Activated T-helper 2 cell treated with anti-CD3 and anti-CD28 coated beads, Interferon-gamma antibody, Interleukin-2, Interleukin-4, amounts not matched to agents 10 μg/mL and 5 μg/mL and 100 μg/mL, durations not matched to agents 14 hours and 24 hours and 36 hours (primary cell): ENCODE results near the gene GSTM5. TPM values are rescaled to one million over a fixed set of nuclear protein-coding genes. Genes with fewer than 3 reads are reported as not detected.
"Not testable (repeated sequence)": the region's sequence is repeated elsewhere in the genome, so short reads cannot be mapped to it uniquely, and the experiment has no call there.

Source experiments
- DNase-seq: peaks from one replicate; pipeline ENCODE4 v3.0.0; 2021; ENCODE audit warnings: low spot score
- H3K27ac Mint-ChIP-seq: one replicate; pipeline ENCODE4 v1.8.0; 2021; ENCODE audit warnings: mixed read lengths
- H3K27me3 Mint-ChIP-seq: one replicate; pipeline ENCODE4 v1.8.0; 2021; ENCODE audit warnings: low read depth, mixed read lengths
- H3K36me3 Mint-ChIP-seq: one replicate; pipeline ENCODE4 v1.8.0; 2021; ENCODE audit warnings: low read depth, mixed read lengths
- H3K4me1 Mint-ChIP-seq: one replicate; pipeline ENCODE4 v1.8.0; 2021; ENCODE audit warnings: low read depth, mixed read lengths
- H3K4me3 Mint-ChIP-seq: one replicate; pipeline ENCODE4 v1.8.0; 2021; ENCODE audit warnings: low read depth, mild to moderate bottlenecking, moderate library complexity, mixed read lengths
- H3K9me3 Mint-ChIP-seq: one replicate; pipeline ENCODE4 v1.8.0; 2021; ENCODE audit warnings: mixed read lengths
- intact Hi-C: fragments of 100-400 bp; cut with micrococcal nuclease; formaldehyde crosslinking; loops from one replicate; pipeline ENCODE4 v1.15.1; 2023
- total RNA-seq: library from RNA; stranded (reverse); gene quantifications from 2 replicates; pipeline ENCODE4 v1.2.3, GENCODE V29; 2022

The GSTM5 gene
- total RNA-seq, 1 donor from 2014 or later, result 0.09 TPM

GRCh38 chr1:109708949-109709348 lies 3.1 kb upstream of the GSTM5 start:
- H3K9me3 Mint-ChIP-seq, result peaks cover 14% of the 10 kb centered on the region
- H3K4me3 Mint-ChIP-seq, intact Hi-C loops, H3K36me3 Mint-ChIP-seq, H3K27me3 Mint-ChIP-seq, DNase-seq, H3K27ac Mint-ChIP-seq, H3K4me1 Mint-ChIP-seq: not testable (repeated sequence)

DNA sequence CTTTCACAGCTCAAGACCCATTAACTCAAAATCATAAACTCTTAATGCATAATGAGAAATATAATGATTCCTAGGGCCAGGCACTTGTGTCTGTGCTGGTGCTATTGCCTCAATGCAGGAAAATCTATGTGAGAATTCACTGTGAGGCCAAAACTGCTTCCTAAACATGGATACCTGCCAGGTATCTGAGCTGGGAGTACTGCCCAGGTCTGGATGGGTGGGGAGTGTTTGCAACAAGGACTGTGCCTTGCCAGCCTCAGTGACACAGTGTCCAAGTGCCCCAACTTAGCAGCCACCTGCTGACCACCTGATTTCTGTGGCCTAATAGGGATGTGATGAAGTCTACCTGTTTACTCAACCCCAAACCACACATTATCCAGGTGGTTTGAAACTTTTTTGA lies 2.2 kb upstream of the GSTM5 start:
- DNase-seq, H3K27me3 Mint-ChIP-seq, H3K36me3 Mint-ChIP-seq, H3K4me3 Mint-ChIP-seq, intact Hi-C loops, H3K27ac Mint-ChIP-seq, H3K4me1 Mint-ChIP-seq: not testable (repeated sequence)
- H3K9me3 Mint-ChIP-seq, result peaks cover 14% of the 10 kb centered on the region

GRCh38 chr1:109712321-109712864 lies 342 bp downstream of the GSTM5 start:
- Mint-ChIP-seq H3K4me1 (no peaks in the 10 kb centered on the region), H3K27ac (no peak overlapping the region), H3K27me3 (peaks cover 5% of the 10 kb centered on the region), H3K4me3 (no peak overlapping the region), H3K9me3 (peaks cover 14% of the 10 kb centered on the region), H3K36me3 (peaks cover 6% of the 10 kb centered on the region)
- DNase-seq, result no peak
- intact Hi-C loops, result no loop called here

GRCh38 chr1:109713636-109714035 lies 1.6 kb downstream of the GSTM5 start:
- peaks cover 5% of the 10 kb centered on the region for H3K27me3 Mint-ChIP-seq
- intact Hi-C loops, result no loop called here
- DNase-seq, result no peak
- H3K4me3 Mint-ChIP-seq, result no peak overlapping the region
- peaks cover 2% of the 10 kb centered on the region for H3K36me3 Mint-ChIP-seq
- H3K27ac Mint-ChIP-seq, result no peak overlapping the region
- H3K4me1 Mint-ChIP-seq, result no peaks in the 10 kb centered on the region
- H3K9me3 Mint-ChIP-seq, result peaks cover 9% of the 10 kb centered on the region

GRCh38 chr1:109714661-109715372 lies 2.8 kb downstream of the GSTM5 start:
- Mint-ChIP-seq H3K4me3 (no peak overlapping the region), H3K36me3 (no peaks in the 10 kb centered on the region), H3K27me3 (peaks cover 5% of the 10 kb centered on the region), H3K9me3 (no peaks in the 10 kb centered on the region), H3K4me1 (peaks cover 4% of the 10 kb centered on the region), H3K27ac (no peak overlapping the region)
- DNase-seq, result no peak
- intact Hi-C loops, result no loop called here

DNA sequence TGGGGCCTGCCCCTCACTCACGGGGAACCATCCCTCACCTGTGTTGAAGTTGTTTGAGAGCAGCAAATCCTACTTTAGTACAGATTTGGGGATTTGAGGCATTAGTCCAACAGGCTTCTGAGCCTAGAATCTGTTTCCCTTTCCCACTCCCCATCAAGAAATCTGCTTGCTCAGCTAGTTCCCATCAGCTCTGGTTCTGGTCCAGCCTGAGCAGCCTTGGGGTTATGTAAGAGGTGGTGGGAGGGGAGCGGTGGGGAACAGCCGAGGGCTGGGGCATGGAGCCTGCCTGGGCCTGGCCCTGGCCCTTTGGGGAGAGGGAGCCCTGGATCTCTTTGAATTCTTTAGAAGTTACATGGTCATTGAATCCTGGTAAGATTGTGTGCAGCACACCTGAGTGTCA lies 4.1 kb downstream of the GSTM5 start:
- H3K36me3 Mint-ChIP-seq, result no peaks in the 10 kb centered on the region
- H3K4me1 Mint-ChIP-seq, result peaks cover 6% of the 10 kb centered on the region
- DNase-seq, result no peak
- H3K27ac Mint-ChIP-seq, result no peak overlapping the region
- no peaks in the 10 kb centered on the region for H3K9me3 Mint-ChIP-seq
- intact Hi-C loops, result no loop called here
- H3K27me3 Mint-ChIP-seq, result peaks cover 12% of the 10 kb centered on the region
- H3K4me3 Mint-ChIP-seq, result no peak overlapping the region

DNA sequence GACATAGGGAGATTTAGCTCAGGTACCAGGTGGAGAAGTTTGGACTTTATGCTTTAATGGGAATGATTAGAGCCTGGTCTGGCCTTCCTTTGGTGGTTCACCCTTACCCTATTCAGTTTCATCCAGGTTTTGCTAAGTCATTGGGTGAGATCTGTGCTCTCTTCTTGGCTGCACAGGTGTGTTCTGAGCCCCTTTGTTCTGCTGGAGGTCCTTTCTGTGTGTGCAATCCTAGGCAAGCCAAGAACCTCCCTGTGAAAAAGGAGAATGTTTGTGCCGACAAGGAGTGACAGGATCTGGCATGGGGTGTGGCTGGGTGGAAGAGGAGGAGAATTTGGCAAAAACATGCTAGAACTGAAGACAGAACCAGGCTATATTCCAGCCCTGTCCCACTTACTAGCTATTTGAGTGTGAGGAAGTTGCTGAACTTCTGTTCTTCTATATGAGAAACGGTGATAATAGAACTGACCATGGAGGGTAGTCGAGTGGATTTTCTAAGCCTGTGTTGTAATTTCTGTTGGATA lies 4.6 kb downstream of the GSTM5 start:
- no peak overlapping the region for H3K4me3 Mint-ChIP-seq
- H3K9me3 Mint-ChIP-seq, result no peaks in the 10 kb centered on the region
- DNase-seq, result no peak
- no peak overlapping the region for H3K27ac Mint-ChIP-seq
- peaks cover 6% of the 10 kb centered on the region for H3K4me1 Mint-ChIP-seq
- H3K36me3 Mint-ChIP-seq, result no peaks in the 10 kb centered on the region
- intact Hi-C loops, result no loop called here
- H3K27me3 Mint-ChIP-seq, result peaks cover 14% of the 10 kb centered on the region

DNA sequence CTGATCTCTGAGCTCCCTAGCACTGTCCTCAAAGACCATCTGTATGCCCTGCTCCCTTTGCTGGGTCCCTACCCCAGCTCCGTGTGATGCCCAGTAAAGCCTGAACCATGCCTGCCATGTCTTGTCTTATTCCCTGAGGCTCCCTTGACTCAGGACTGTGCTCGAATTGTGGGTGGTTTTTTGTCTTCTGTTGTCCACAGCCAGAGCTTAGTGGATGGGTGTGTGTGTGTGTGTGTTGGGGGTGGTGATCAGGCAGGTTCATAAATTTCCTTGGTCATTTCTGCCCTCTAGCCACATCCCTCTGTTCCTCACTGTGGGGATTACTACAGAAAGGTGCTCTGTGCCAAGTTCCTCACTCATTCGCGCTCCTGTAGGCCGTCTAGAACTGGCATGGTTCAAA lies 5.7 kb downstream of the GSTM5 start:
- DNase-seq, result no peak
- no peaks in the 10 kb centered on the region for H3K9me3 Mint-ChIP-seq
- H3K36me3 Mint-ChIP-seq, result no peaks in the 10 kb centered on the region
- peaks cover 16% of the 10 kb centered on the region for H3K27me3 Mint-ChIP-seq
- intact Hi-C loops, result no loop called here
- H3K27ac Mint-ChIP-seq, result no peak overlapping the region
- H3K4me3 Mint-ChIP-seq, result no peak overlapping the region
- H3K4me1 Mint-ChIP-seq, result peaks cover 6% of the 10 kb centered on the region

GRCh38 chr1:109718495-109718894 lies 6.4 kb downstream of the GSTM5 start:
- DNase-seq, result no peak
- Mint-ChIP-seq H3K9me3 (no peaks in the 10 kb centered on the region), H3K4me3 (no peak overlapping the region), H3K27ac (no peak overlapping the region), H3K4me1 (peaks cover 6% of the 10 kb centered on the region), H3K36me3 (no peaks in the 10 kb centered on the region), H3K27me3 (peaks cover 14% of the 10 kb centered on the region)
- intact Hi-C loops, result no loop called here

- no peaks in the 10 kb centered on the region for H3K9me3 Mint-ChIP-seq
- no peak overlapping the region for H3K4me3 Mint-ChIP-seq
- peaks cover 15% of the 10 kb centered on the region for H3K27me3 Mint-ChIP-seq
- no peaks in the 10 kb centered on the region for H3K36me3 Mint-ChIP-seq
- no peak for DNase-seq
- H3K4me1 Mint-ChIP-seq, result peaks cover 6% of the 10 kb centered on the region
- intact Hi-C loops, result no loop called here
- H3K27ac Mint-ChIP-seq, result no peak overlapping the region
Observed at GRCh38 chr1:109719337-109719837, 7.3 kb downstream of the GSTM5 start.

DNA sequence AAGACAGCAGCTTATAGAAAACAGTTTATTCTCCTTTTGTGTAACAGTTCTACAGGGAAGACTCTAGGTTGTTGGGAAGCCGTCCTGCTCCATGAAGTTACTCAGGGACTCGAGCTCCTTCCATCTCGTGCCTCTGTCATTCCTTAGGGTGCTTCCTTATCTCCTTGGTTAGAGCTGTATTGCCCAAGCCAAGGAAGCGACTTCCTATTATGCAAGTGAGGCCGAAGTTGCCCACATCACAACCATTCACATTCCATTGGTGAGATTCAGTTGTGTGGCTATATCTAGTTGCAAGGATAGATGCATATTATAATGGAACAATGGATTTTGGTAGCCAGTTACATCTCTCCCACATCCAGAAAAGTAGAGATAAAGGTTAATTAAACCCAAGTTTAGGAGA lies 9.0 kb downstream of the GSTM5 start:
- Mint-ChIP-seq H3K9me3 (no peaks in the 10 kb centered on the region), H3K27me3 (peaks cover 19% of the 10 kb centered on the region), H3K36me3 (no peaks in the 10 kb centered on the region), H3K4me3 (no peak overlapping the region), H3K4me1 (peaks cover 6% of the 10 kb centered on the region), H3K27ac (no peak overlapping the region)
- DNase-seq, result no peak
- intact Hi-C loops, result no loop called here

DNA sequence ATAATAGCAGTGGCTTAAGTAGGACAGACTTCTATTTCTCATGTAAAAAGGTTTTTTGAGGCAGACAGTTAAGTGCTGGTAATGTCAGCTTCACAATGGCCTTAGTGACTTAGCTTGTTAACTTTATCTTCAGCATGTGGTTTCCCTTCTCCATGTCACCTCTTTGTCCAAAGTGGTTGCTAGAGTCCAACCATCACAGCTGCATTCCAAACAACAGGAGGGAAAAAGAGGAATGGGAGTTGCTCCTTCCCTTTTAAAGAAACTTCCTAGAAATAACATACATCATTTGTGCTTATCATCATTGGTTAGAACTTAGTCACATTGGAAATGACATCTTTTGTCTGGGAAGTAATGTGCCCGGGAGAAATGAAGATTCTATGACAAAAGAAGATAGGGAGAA lies 9.9 kb downstream of the GSTM5 start:
- H3K9me3 Mint-ChIP-seq, result no peaks in the 10 kb centered on the region
- H3K27me3 Mint-ChIP-seq, result peaks cover 19% of the 10 kb centered on the region
- no peak overlapping the region for H3K4me3 Mint-ChIP-seq
- intact Hi-C loops, result no loop called here
- H3K36me3 Mint-ChIP-seq, result no peaks in the 10 kb centered on the region
- peaks cover 6% of the 10 kb centered on the region for H3K4me1 Mint-ChIP-seq
- DNase-seq, result no peak
- H3K27ac Mint-ChIP-seq, result no peak overlapping the region

- peaks cover 19% of the 10 kb centered on the region for H3K27me3 Mint-ChIP-seq
- no peaks in the 10 kb centered on the region for H3K9me3 Mint-ChIP-seq
- H3K4me1 Mint-ChIP-seq, result peaks cover 6% of the 10 kb centered on the region
- H3K4me3 Mint-ChIP-seq, result no peak overlapping the region
- H3K27ac Mint-ChIP-seq, result no peak overlapping the region
- intact Hi-C loops, result no loop called here
- H3K36me3 Mint-ChIP-seq, result no peaks in the 10 kb centered on the region
- no peak for DNase-seq
Observed at GRCh38 chr1:109722908-109723691, 11.0 kb downstream of the GSTM5 start.
